Hematopoietic multipotent progenitor cell treated with erythropoietin and hydrocortisone succinate and interleukin-3 and kit ligand, for 8 days (in vitro differentiated cells): ENCODE results near the gene NDUFB11.
"Not testable (repeated sequence)": the region's sequence is repeated elsewhere in the genome, so short reads cannot be mapped to it uniquely, and the experiment has no call there.

Source experiments
- DNase-seq: peaks from one replicate; pipeline ENCODE4 v3.0.0-alpha.2; 2015

NDUFB11 gene

GRCh38 chrX:47145395-47146120, 1.1 kb upstream of the NDUFB11 start:
- DNase-seq: no peak

GRCh38 chrX:47143894-47144625, 442 bp downstream of the NDUFB11 start:
- DNase-seq: peak; percentile 47

- no peak for DNase-seq
These were observed 6.3 kb downstream of the NDUFB11 start for GRCh38 chrX:47138171-47138570.

GRCh38 chrX:47135650-47136049, 8.9 kb downstream of the NDUFB11 start:
- DNase-seq: not testable (repeated sequence)

- DNase-seq: no peak
These were observed 11.0 kb downstream of the NDUFB11 start for GRCh38 chrX:47133493-47133892.

- no peak for DNase-seq
These were observed 14.6 kb downstream of the NDUFB11 start for GRCh38 chrX:47129899-47130358.

- peak; percentile 96 for DNase-seq
These were observed 15.2 kb downstream of the NDUFB11 start for GRCh38 chrX:47129157-47129898.

GRCh38 chrX:47124466-47124865, 20.0 kb downstream of the NDUFB11 start:
- DNase-seq: not testable (repeated sequence)

- DNase-seq: not testable (repeated sequence)
These were observed 27.9 kb downstream of the NDUFB11 start for GRCh38 chrX:47116551-47117110.

GRCh38 chrX:47112316-47112954, 32.1 kb downstream of the NDUFB11 start:
- DNase-seq: no peak

GRCh38 chrX:47110936-47111615, 33.4 kb downstream of the NDUFB11 start:
- not testable (repeated sequence) for DNase-seq

- no peak for DNase-seq
These were observed 43.3 kb downstream of the NDUFB11 start for GRCh38 chrX:47101206-47101605.

GRCh38 chrX:47098338-47099094, 46.0 kb downstream of the NDUFB11 start:
- DNase-seq: no peak

- no peak for DNase-seq
These were observed 47.5 kb downstream of the NDUFB11 start for GRCh38 chrX:47097018-47097417.

GRCh38 chrX:47093860-47094259, 50.6 kb downstream of the NDUFB11 start:
- DNase-seq: no peak

GRCh38 chrX:47093248-47093647, 51.3 kb downstream of the NDUFB11 start:
- peak; percentile 43 for DNase-seq
